ENCODE results near the gene RSAD1. TPM values are rescaled to one million over a fixed set of nuclear protein-coding genes. Genes with fewer than 3 reads are reported as not detected.
"Not testable (repeated sequence)": the region's sequence is repeated elsewhere in the genome, so short reads cannot be mapped to it uniquely, and the experiment has no call there.

Gene RSAD1
- total RNA-seq, 2 experiments from 2014 or later: 42.7 to 43.5 TPM

DNA sequence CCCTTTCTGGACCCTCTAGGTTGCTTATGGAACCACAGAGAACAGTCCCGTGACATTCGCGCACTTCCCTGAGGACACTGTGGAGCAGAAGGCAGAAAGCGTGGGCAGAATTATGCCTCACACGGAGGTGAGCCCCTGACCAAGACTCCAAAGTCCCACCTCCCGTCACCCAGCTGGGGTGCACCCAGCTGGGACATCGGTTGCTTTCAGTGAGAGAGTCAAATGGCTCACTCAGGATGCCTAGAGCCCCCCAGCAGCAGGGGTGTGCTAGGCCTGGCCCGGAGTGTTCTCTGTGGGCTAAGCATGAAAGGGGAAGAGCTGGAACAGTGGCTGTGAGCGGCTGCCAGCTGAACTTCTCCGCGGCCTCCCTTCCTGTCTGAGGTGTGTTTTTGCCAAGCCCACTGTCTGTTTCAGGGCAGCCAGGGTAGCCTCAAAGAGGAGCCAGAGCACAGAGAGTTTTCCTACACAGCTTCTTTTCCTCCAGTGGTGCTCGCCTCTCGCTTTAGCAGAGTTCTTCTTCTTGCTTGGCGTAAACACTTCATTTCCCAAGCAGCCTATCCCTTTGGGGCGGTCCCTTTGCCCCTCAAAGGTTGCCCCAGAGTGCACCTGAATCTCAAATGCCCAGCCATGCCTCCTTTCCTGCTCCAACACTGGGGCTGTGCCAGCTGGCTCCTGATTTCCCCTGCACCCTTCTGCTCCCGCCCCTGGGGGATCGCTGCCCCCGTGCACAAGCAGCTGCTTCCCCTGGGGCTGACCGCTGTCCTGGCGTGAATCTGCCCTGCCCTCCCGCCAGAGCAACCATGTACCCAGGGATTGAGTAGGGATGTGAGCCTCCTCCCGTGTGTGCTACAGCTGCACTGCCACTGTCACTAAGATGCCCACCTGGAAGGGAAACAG is 7.4 kb upstream of the RSAD1 start:
- Mint-ChIP-seq H3K27ac (no peak overlapping the region), H3K27me3 (peaks cover 12% of the 10 kb centered on the region), H3K4me1 (peaks cover 8% of the 10 kb centered on the region), H3K36me3 (peaks cover 3% of the 10 kb centered on the region), H3K9me3 (no peaks in the 10 kb centered on the region), H3K4me3 (no peak overlapping the region)
- DNase-seq (no peak), ATAC-seq (ENCODE audit: low read depth) (peak; percentile 40)
- POLR2A ChIA-PET: interaction anchor here (0.8 to 1.3 kb wide), 2 partner anchors 44 to 109 kb away, joined by 3 read pairs; no protein-coding TSS in a partner anchor

DNA sequence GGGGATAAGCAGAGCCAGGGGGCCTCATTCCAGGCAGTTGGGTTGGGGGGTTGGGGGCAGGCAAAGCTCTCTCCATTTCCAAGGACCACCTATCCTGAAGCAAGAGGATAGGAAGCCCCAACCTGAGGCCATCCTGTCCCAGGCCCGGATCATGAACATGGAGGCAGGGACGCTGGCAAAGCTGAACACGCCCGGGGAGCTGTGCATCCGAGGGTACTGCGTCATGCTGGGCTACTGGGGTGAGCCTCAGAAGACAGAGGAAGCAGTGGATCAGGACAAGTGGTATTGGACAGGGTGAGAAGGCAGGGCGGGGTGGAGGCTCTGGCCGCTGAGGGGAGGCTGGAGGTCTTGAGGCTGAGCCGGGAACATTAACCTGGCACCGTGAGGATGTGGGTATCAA is 6.4 kb upstream of the RSAD1 start:
- no peak overlapping the region for H3K4me3 Mint-ChIP-seq
- peaks cover 3% of the 10 kb centered on the region for H3K36me3 Mint-ChIP-seq

DNA sequence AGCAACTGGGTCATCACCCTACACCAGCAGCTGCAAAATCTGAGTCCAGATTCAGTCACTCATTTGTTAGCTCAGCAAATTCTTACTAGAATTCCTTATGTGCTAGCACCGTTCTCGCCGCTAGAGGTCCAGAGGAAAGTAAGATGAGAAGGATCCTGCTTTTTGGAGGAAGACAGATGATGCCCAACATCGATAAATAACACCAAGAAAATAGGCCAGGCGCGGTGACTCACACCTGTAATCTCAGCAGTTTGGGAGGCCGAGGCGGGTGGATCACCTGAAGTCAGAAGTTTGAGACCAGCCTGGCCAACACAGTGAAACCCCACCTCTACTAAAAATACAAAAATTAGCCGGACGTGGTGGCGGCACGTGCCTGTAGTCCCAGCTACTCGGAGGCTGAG is 5.9 kb upstream of the RSAD1 start:
- DNase-seq; H3K27ac Mint-ChIP-seq; H3K9me3 Mint-ChIP-seq; H3K36me3 Mint-ChIP-seq; H3K4me3 Mint-ChIP-seq; H3K27me3 Mint-ChIP-seq; H3K4me1 Mint-ChIP-seq; ATAC-seq (ENCODE audit: low read depth); POLR2A ChIA-PET: not testable (repeated sequence)

More for the DNA sequence above, 6.4 kb upstream of the RSAD1 start:
- Mint-ChIP-seq H3K9me3 (no peaks in the 10 kb centered on the region), H3K27ac (no peak overlapping the region), H3K4me1 (peaks cover 8% of the 10 kb centered on the region), H3K27me3 (peaks cover 12% of the 10 kb centered on the region)
- POLR2A ChIA-PET: no interaction called here
- DNase-seq: no peak
- no peak for ATAC-seq (ENCODE audit: low read depth)

DNA sequence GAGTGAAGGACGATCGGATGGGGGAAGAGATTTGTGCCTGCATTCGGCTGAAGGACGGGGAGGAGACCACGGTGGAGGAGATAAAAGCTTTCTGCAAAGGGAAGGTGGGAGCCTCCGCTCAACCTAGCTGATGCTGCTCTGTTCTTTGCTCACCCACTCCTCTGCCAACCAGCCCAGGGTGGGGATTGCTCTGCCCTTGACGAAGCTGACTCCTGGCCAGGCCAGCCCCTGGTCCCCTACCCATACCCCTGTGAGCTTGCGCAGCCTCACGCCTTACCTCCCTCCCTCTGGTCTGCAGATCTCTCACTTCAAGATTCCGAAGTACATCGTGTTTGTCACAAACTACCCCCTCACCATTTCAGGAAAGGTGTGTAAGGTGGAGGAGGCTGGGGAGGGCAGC is 4.8 kb upstream of the RSAD1 start:
- Mint-ChIP-seq H3K4me3 (no peak overlapping the region), H3K27ac (no peak overlapping the region), H3K9me3 (no peaks in the 10 kb centered on the region), H3K4me1 (peaks cover 9% of the 10 kb centered on the region), H3K27me3 (no peaks in the 10 kb centered on the region), H3K36me3 (peaks cover 1% of the 10 kb centered on the region)
- DNase-seq (no peak), ATAC-seq (ENCODE audit: low read depth) (no peak)
- POLR2A ChIA-PET: interaction anchor here (0.6 kb wide), 1 partner anchor 223 kb away, joined by 5 read pairs; no protein-coding TSS in a partner anchor

DNA sequence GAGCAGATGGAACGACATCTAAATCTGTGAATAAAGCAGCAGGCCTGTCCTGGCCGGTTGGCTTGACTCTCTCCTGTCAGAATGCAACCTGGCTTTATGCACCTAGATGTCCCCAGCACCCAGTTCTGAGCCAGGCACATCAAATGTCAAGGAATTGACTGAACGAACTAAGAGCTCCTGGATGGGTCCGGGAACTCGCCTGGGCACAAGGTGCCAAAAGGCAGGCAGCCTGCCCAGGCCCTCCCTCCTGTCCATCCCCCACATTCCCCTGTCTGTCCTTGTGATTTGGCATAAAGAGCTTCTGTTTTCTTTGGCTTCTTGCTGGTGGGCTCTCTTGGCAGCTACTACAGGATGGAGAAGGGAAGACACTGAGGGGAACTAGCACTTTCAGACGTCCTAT is 4.1 kb upstream of the RSAD1 start:
- H3K27ac Mint-ChIP-seq: no peak overlapping the region
- peaks cover 2% of the 10 kb centered on the region for H3K36me3 Mint-ChIP-seq
- ATAC-seq (ENCODE audit: low read depth): no peak
- H3K4me3 Mint-ChIP-seq: no peak overlapping the region
- no peaks in the 10 kb centered on the region for H3K27me3 Mint-ChIP-seq
- no peaks in the 10 kb centered on the region for H3K9me3 Mint-ChIP-seq
- H3K4me1 Mint-ChIP-seq: peaks cover 10% of the 10 kb centered on the region
- POLR2A ChIA-PET: no interaction called here
- no peak for DNase-seq

DNA sequence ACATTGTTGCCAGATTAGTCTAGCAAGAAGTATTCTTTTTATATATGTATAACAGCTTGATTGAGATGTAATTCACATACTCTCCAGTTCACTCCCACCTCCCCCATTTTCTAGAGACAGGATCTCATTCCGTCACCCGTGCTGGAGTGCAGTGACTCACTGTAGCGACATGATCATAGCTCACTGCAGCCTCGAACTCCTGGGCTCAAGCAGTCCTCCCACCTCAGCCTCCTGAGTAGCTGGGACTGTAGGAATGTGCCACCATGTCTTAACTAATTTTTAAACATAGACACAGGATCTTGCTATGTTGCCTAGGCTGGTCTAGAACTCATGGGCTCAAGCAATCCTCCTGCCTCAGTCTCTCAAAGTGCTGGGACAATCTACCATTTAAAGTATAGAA is 3.3 kb upstream of the RSAD1 start:
- peaks cover 3% of the 10 kb centered on the region for H3K36me3 Mint-ChIP-seq
- no peak overlapping the region for H3K4me3 Mint-ChIP-seq
- ATAC-seq (ENCODE audit: low read depth) (no peak), DNase-seq (no peak)
- no peak overlapping the region for H3K27ac Mint-ChIP-seq
- no peaks in the 10 kb centered on the region for H3K27me3 Mint-ChIP-seq
- peaks cover 17% of the 10 kb centered on the region for H3K4me1 Mint-ChIP-seq
- H3K9me3 Mint-ChIP-seq: no peaks in the 10 kb centered on the region
- POLR2A ChIA-PET: interaction anchor here (0.6 kb wide), 1 partner anchor 31 kb away, joined by 3 read pairs; no protein-coding TSS in a partner anchor

DNA sequence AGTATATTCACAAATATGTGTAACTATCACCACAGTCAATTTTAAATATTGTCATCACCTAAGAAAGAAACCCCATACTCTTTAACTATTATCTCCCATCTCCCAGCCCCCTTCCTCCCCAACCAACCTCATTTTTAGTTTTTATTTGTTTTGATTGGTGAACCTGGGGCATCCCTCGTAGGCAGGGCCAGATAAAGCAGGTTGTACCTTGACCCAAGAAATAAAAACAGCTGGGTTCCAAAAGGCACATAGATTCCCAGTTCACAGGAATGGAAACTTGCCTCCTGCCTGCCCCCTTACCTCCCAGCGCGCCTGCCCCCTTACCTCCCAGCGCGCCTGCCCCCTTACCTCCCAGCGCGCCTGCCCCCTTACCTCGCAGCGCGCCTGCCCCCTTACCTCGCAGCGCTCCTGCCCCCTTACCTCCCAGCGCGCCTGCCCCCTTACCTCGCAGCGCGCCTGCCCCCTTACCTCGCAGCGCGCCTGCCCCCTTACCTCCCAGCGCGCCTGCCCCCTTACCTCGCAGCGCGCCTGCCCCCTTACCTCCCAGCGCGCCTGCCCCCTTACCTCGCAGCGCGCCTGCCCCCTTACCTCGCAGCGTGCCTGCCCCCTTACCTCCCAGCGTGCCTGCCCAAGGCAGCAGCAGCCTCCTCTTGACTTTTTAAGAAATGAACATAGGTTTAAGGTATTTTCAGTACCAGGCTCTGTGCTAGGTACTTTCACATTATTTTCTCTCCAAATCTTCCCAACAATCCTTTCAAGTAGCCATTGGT is 2.7 kb upstream of the RSAD1 start:
- ATAC-seq (ENCODE audit: low read depth); H3K36me3 Mint-ChIP-seq; H3K4me3 Mint-ChIP-seq; H3K9me3 Mint-ChIP-seq; H3K27me3 Mint-ChIP-seq; DNase-seq; H3K27ac Mint-ChIP-seq: not testable (repeated sequence)
- H3K4me1 Mint-ChIP-seq: peaks cover 14% of the 10 kb centered on the region
- POLR2A ChIA-PET: interaction anchor here (0.6 kb wide), 1 partner anchor 31 kb away, joined by 3 read pairs; no protein-coding TSS in a partner anchor

DNA sequence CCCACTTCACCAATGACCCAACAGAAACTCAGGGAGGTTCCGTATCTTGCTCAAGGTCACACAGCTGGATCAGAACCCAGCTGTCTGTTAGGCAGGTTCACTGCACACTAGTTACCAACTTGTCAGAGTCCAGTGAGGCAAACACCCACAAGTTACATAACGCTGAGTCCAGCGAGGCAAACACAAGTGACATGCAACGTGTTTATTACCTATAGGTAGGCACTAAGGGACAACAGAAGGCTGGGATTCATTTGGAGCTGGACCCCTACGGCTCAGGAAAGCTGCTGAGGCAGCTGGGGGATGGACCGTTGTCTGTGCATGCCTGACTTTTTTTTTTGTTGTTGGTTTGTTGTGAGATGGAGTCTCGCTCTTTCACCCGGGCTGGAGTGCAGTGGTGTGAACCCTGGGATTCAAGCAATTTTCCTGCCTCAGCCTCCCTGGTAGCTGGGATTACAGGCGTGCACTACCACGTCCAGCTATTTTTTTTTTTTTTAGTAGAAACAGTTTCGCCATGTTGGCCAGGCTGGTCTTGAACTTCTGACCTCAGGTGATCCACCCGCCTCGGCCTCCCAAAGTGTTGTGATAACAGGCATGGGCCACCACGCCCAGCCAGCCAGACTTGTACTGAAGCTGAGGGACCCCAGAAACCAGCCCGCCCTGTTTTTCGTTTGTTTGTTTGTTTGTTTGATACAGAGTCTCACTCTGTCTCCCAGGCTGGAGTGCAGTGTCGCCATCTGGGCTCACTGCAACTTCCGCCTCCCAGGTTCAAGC is 1.9 kb upstream of the RSAD1 start:
- Mint-ChIP-seq H3K9me3 (no peaks in the 10 kb centered on the region), H3K36me3 (peaks cover 2% of the 10 kb centered on the region), H3K4me1 (peaks cover 13% of the 10 kb centered on the region), H3K27ac (no peak overlapping the region), H3K4me3 (no peak overlapping the region), H3K27me3 (no peaks in the 10 kb centered on the region)
- DNase-seq (no peak), ATAC-seq (ENCODE audit: low read depth) (no peak)
- POLR2A ChIA-PET: no interaction called here

DNA sequence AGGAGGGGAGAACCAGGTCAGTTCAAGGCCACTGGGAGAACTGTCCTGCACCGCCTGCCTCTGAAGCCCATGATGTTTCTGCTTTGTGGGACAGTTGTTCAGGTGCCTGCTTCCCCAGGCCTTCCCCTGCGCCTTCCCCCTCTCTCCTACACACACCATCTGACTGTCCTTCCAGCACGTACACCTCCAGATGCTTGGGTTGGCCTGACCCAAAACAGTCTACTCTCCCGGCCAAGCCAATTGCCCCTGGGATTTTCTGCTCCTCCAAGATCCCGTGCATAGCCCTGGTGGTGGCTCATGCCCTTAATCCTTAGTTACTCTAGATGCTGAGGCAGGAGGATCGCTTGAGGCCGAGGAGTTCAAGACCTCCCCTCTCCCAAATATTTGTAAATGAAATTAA is 684 bp upstream of the RSAD1 start:
- POLR2A ChIA-PET: no interaction called here
- no peak for DNase-seq
- Mint-ChIP-seq H3K27ac (peak overlapping the region; percentile 89), H3K27me3 (no peaks in the 10 kb centered on the region), H3K4me3 (peak overlapping the region; percentile 87), H3K4me1 (peaks cover 13% of the 10 kb centered on the region), H3K9me3 (no peaks in the 10 kb centered on the region), H3K36me3 (peaks cover 1% of the 10 kb centered on the region)
- ATAC-seq (ENCODE audit: low read depth): no peak

DNA sequence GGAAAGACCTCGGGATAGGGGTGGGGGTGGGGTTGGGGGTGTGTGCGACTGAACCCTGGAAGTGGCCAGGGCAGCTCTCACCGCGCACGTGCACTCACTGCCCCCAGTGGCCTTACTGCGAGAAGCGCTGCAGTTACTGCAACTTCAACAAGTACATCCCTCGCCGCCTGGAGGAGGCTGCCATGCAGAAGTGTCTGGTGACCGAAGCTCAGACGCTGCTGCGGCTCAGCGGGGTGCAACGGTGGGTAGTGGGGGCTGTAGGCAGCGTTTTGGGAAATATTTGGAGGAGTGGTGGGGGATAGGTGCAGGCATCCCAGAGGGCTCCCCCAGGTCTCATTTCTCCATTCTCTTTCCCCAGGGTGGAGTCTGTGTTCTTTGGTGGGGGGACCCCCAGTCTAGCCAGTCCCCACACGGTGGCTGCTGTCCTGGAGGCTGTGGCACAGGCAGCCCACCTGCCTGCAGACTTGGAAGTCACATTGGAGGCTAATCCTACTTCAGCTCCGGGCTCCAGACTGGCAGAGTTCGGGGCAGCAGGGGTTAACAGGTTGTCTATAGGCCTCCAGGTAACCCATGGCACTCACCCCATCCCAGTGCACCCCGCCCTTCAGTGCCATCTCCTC is 972 bp downstream of the RSAD1 start:
- Mint-ChIP-seq H3K4me1 (peaks cover 13% of the 10 kb centered on the region), H3K27ac (peak overlapping the region; percentile 79), H3K4me3 (peak overlapping the region; percentile 87), H3K27me3 (no peaks in the 10 kb centered on the region), H3K9me3 (no peaks in the 10 kb centered on the region), H3K36me3 (peaks cover 3% of the 10 kb centered on the region)
- DNase-seq (no peak), ATAC-seq (ENCODE audit: low read depth) (peak; percentile 20)
- POLR2A ChIA-PET: interaction anchor here (0.7 to 1.2 kb wide), 5 partner anchors 23 to 103 kb away, joined by 3 to 5 read pairs (median 3); partner anchors contain the start of genes ACSF2 and LRRC59

DNA sequence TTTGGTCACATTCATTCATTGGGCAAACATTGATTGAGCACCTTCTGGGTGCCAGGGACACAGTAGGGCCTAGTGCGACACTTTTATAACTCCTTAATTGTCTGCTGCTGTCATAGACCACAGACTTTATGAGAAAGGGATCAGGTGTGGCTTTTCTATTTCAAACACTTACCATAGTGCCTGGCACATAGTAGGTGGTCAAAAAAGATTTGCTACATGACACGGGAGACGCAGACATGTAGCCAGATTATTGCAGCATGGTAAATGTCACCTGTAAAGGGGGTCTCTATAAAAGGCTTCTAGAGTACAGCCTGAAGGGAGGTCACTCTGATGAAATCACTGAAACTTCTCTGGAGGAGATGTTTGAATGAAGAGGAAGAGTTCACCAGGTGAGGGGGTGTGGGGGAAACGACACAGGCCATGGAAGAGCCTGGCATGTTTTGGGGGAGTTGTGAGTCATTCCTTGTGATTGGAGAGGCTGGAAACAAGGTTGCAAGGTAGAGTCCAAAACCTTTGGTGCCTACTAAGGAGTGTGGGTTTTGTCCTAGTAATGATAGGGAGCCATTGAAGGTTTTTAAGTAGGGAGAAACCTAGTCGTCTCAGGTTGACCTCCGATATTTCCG is 1.6 kb downstream of the RSAD1 start:
- ATAC-seq (ENCODE audit: low read depth) (no peak), DNase-seq (no peak)
- H3K27me3 Mint-ChIP-seq: no peaks in the 10 kb centered on the region
- H3K4me1 Mint-ChIP-seq: peaks cover 13% of the 10 kb centered on the region
- H3K36me3 Mint-ChIP-seq: peaks cover 3% of the 10 kb centered on the region
- POLR2A ChIA-PET: interaction anchor here (1.1 kb wide), 1 partner anchor 55 kb away, joined by 4 read pairs; the partner anchor contains the start of gene ACSF2
- no peaks in the 10 kb centered on the region for H3K9me3 Mint-ChIP-seq
- H3K4me3 Mint-ChIP-seq: peak overlapping the region; percentile 87
- H3K27ac Mint-ChIP-seq: no peak overlapping the region

DNA sequence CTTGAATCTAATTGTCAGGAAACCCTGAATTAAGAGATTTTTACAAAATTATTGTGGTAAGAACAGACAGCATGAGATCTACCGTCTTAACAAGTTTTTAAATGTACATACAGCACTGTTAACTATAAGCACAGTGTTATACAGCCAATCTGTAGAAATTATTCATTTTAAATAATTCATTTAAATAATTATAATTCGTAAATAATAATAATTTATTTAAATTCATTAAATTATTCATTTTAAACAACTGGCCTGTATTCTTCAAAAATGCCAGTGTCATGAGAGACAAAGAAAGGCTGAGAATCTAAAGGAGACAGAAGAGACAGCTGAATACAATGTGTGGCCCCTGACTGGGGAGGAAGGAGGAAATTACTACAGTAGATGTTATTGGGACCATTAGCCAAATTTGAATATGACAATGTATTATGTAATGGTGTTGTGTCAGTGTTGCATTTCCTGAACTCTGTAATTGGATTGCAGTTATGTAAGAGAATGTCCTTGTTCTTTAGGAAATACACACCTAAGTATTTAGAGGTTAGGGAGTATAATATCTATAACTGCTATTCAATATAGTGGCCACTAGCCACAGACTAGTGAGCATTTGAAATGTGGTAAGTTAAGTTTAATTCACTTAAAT is 2.3 kb downstream of the RSAD1 start:
- ATAC-seq (ENCODE audit: low read depth): no peak
- DNase-seq: no peak
- H3K27me3 Mint-ChIP-seq: no peaks in the 10 kb centered on the region
- peaks cover 13% of the 10 kb centered on the region for H3K4me1 Mint-ChIP-seq
- POLR2A ChIA-PET: no interaction called here
- no peaks in the 10 kb centered on the region for H3K9me3 Mint-ChIP-seq
- no peak overlapping the region for H3K27ac Mint-ChIP-seq
- peaks cover 6% of the 10 kb centered on the region for H3K36me3 Mint-ChIP-seq
- no peak overlapping the region for H3K4me3 Mint-ChIP-seq

All from activated naive CD8-positive, alpha-beta T cell treated with anti-CD3 and anti-CD28 coated beads, Interleukin-2, amount 10 ng/mL, durations not matched to agents 7 days and 5 days (primary cell).